ENCODE results near the gene GNPDA1. TPM values are rescaled to one million over a fixed set of nuclear protein-coding genes. Genes with fewer than 3 reads are reported as not detected.

GNPDA1 gene
- polyA plus RNA-seq (28.9 and 32.2 TPM in 2 replicates), polyA minus RNA-seq (21.2 and 29.9 TPM in 2 replicates)

GRCh38 chr5:142012792-142013388 lies at the start of gene GNPDA1:
Gene GNPDA1 (minus strand): TSS chr5:142013027. CDS start chr5:142012035, 992 bp downstream.
- Histone ChIP-seq H3K4me3 (ENCODE audit: low read length) (peak within 1 kb of the TSS; percentile 68), H3K27me3 (ENCODE audit: insufficient read depth, low read depth, low read length) (no peaks in the 10 kb centered on the region), H3K9me3 (ENCODE audit: low read length) (no peaks in the 10 kb centered on the region), H3K79me2 (replicated peaks; ENCODE audit: insufficient read depth, low read length) (no peaks in the 10 kb centered on the region), H3K36me3 (ENCODE audit: insufficient read depth, low read length) (no peaks in the 10 kb centered on the region), H3K4me2 (ENCODE audit: low read length) (peak within 1 kb of the TSS; percentile 48), H2AFZ (ENCODE audit: low read depth, low read length) (peak within 1 kb of the TSS; percentile 45), H3K27ac (ENCODE audit: low read length) (no peak within 1 kb of the TSS), H3K9ac (ENCODE audit: low read length) (peak within 1 kb of the TSS; percentile 58), H4K20me1 (ENCODE audit: insufficient read depth) (no peaks in the 10 kb centered on the region), H3K9me2 (ENCODE audit: insufficient read depth, low read length) (no peaks in the 10 kb centered on the region), H3F3A (ENCODE audit: insufficient read depth, low read length, poor library complexity, severe bottlenecking) (no peaks in the 10 kb centered on the region)
- TF ChIP-seq RAD21 (conservative IDR thresholded peaks at IDR 0.05): no peak
- TF ChIP-seq POLR2AphosphoS5 (IDR thresholded peaks at IDR 0.05): peak; percentile 49
- peak; percentile 45 for TF ChIP-seq MXI1 (conservative IDR thresholded peaks at IDR 0.05; ENCODE audit: poor library complexity, severe bottlenecking)
- no peak for TF ChIP-seq CTCF (IDR thresholded peaks at IDR 0.05; ENCODE audit: poor library complexity, severe bottlenecking)
- TF ChIP-seq SMC3 (conservative IDR thresholded peaks at IDR 0.05; ENCODE audit: poor library complexity): peak; percentile 31

GRCh38 chr5:142059304-142059940 lies 46.6 kb upstream of the GNPDA1 start:
- TF ChIP-seq POLR2AphosphoS5 (IDR thresholded peaks at IDR 0.05): no peak
- no peak for TF ChIP-seq EP300 (conservative IDR thresholded peaks at IDR 0.05; ENCODE audit: poor library complexity, severe bottlenecking)
- TF ChIP-seq SMC3 (conservative IDR thresholded peaks at IDR 0.05; ENCODE audit: poor library complexity): no peak
- TF ChIP-seq REST (IDR thresholded peaks at IDR 0.05; ENCODE audit: borderline replicate concordance): no peak
- no peak for TF ChIP-seq EZH2 (IDR thresholded peaks at IDR 0.05; ENCODE audit: borderline replicate concordance, insufficient read depth, low read length, poor library complexity, severe bottlenecking)
- no peak overlapping the region for H3K27ac ChIP-seq (ENCODE audit: low read length)

More at GRCh38 chr5:142059304-142059940, 46.6 kb upstream of the GNPDA1 start:
- no peaks in the 10 kb centered on the region for H3K79me2 ChIP-seq (replicated peaks; ENCODE audit: insufficient read depth, low read length)
- no peaks in the 10 kb centered on the region for H4K20me1 ChIP-seq (ENCODE audit: insufficient read depth)
- H3K9ac ChIP-seq (ENCODE audit: low read length): no peak overlapping the region
- no peak overlapping the region for H3K4me2 ChIP-seq (ENCODE audit: low read length)
- H3F3A ChIP-seq (ENCODE audit: insufficient read depth, low read length, poor library complexity, severe bottlenecking): no peaks in the 10 kb centered on the region
- H3K4me3 ChIP-seq (ENCODE audit: low read length): no peak overlapping the region
- H2AFZ ChIP-seq (ENCODE audit: low read depth, low read length): no peak overlapping the region
- no peaks in the 10 kb centered on the region for H3K9me3 ChIP-seq (ENCODE audit: low read length)
- no peaks in the 10 kb centered on the region for H3K36me3 ChIP-seq (ENCODE audit: insufficient read depth, low read length)
- H3K27me3 ChIP-seq (ENCODE audit: insufficient read depth, low read depth, low read length): no peaks in the 10 kb centered on the region
- no peaks in the 10 kb centered on the region for H3K9me2 ChIP-seq (ENCODE audit: insufficient read depth, low read length)

Measured in neural cell (in vitro differentiated cells).